ENCODE data around the gene GNAQ.

DNA sequence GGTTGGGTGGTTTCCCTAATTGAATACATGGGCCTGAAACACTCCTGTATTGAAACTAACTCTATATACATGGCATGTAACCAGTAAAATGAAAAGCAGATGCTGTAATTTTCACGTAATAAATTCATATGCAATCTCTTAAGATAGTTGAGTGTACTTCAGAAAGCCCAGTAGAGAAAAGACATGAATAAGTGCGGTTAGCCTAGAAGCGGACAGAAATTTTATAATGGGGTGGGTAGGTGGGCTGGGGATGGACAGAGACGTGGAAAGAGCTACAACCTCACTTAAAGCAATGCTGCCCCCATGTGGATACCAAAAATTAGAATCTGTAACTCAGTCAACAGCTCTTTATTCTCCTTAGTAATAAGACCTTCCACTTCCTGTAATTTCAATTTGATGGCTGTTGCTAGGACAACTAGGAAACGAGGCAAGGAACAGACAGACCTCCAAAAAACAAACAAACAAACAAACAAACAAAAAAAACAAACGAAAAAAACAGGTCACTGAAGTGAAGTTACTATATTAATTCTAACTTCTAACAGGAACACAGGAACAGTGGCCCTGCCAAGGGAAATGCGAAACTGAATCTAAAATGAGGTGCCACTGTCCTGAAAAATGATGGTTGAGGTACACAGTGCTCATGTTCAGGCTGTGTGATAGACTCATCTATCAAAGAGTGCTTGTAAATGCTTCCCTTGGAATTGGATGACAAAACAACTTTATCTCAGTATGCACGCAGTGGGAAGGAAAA is 280.1 kb downstream of the GNAQ start:
- no peak for TF ChIP-seq YY1 (IDR thresholded peaks at IDR 0.05; ENCODE audit: low read depth)
- peak; percentile 1 to 72; a peak in 2 of 4 replicates for TF ChIP-seq EP300 (IDR thresholded peaks at IDR 0.05; ENCODE audit: borderline replicate concordance in 1 of 2, low read depth in 1 of 2, low read length in 1 of 2)
- TF ChIP-seq, protein P1, sequence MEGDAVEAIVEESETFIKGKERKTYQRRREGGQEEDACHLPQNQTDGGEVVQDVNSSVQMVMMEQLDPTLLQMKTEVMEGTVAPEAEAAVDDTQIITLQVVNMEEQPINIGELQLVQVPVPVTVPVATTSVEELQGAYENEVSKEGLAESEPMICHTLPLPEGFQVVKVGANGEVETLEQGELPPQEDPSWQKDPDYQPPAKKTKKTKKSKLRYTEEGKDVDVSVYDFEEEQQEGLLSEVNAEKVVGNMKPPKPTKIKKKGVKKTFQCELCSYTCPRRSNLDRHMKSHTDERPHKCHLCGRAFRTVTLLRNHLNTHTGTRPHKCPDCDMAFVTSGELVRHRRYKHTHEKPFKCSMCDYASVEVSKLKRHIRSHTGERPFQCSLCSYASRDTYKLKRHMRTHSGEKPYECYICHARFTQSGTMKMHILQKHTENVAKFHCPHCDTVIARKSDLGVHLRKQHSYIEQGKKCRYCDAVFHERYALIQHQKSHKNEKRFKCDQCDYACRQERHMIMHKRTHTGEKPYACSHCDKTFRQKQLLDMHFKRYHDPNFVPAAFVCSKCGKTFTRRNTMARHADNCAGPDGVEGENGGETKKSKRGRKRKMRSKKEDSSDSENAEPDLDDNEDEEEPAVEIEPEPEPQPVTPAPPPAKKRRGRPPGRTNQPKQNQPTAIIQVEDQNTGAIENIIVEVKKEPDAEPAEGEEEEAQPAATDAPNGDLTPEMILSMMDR (IDR thresholded peaks at IDR 0.05) = peak; percentile 78

All from SK-N-SH (cell line).